GM21619 (cell line): Measurements from ENCODE around the gene PKN1.

Experiments
- ATAC-seq: cut with Tn5 transposase; IDR thresholded peaks from one replicate; pipeline ENCODE4 v1.9.1; 2021; ENCODE audit not compliant: unreplicated experiment

PKN1 gene

GRCh38 chr19:14406645-14407401 lies 26.3 kb upstream of the PKN1 start:
- ATAC-seq: no peak

DNA sequence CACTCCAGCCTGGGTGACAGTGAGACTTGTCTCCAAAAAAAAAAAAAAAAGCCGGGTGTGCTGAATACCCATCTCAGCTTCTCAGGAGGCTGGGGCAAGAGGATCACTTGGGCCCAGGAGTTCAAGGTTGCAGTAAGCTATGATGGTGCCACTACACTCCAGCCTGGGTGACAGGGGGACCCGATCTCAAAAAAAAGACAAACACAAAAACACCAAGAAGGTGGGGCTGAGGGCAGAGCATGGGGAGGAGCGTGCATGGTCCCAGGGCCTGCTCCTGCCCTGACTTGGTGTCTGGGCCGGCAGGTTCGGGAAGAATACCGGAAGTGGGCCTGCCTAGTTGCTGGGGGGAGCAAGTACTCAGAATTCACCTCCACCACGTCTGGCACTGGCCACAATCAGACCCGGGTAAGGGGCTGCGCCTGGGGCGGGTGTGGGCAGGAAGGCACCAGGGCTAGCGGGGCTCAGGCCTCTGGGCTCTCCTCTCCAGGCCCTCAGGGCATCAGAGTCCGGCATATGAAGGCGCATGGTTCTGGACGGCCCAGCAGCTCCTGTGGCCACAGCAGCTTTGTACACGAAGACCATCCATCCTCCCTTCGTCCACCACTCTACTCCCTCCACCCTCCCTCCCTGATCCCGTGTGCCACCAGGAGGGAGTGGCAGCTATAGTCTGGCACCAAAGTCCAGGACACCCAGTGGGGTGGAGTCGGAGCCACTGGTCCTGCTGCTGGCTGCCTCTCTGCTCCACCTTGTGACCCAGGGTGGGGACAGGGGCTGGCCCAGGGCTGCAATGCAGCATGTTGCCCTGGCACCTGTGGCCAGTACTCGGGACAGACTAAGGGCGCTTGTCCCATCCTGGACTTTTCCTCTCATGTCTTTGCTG lies 25.3 kb upstream of the PKN1 start:
- no peak for ATAC-seq

DNA sequence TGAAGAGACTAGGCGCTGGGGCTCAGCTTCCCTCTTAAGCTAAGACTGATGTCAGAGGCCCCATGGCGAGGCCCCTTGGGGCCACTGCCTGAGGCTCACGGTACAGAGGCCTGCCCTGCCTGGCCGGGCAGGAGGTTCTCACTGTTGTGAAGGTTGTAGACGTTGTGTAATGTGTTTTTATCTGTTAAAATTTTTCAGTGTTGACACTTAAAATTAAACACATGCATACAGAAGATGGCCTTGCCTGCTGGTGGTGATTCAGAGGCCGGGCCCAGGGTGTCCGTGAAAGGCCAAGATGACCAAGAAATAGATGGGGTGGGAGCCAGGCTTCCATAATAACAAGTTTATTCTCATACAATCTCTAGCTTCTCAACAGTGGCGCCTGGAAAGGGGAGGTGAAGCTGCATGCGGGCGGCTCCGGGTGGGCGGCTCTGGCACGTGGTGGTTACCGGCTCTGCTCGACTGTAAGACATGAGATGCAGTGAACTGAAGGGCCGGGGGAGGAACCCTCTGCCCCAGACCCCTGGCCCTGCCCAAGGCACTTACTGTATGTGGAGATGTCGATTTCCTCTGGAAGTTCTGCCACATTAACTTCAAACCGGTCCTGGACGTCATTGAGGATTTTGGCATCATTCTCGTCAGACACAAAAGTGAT lies 24.5 kb upstream of the PKN1 start:
- no peak for ATAC-seq

DNA sequence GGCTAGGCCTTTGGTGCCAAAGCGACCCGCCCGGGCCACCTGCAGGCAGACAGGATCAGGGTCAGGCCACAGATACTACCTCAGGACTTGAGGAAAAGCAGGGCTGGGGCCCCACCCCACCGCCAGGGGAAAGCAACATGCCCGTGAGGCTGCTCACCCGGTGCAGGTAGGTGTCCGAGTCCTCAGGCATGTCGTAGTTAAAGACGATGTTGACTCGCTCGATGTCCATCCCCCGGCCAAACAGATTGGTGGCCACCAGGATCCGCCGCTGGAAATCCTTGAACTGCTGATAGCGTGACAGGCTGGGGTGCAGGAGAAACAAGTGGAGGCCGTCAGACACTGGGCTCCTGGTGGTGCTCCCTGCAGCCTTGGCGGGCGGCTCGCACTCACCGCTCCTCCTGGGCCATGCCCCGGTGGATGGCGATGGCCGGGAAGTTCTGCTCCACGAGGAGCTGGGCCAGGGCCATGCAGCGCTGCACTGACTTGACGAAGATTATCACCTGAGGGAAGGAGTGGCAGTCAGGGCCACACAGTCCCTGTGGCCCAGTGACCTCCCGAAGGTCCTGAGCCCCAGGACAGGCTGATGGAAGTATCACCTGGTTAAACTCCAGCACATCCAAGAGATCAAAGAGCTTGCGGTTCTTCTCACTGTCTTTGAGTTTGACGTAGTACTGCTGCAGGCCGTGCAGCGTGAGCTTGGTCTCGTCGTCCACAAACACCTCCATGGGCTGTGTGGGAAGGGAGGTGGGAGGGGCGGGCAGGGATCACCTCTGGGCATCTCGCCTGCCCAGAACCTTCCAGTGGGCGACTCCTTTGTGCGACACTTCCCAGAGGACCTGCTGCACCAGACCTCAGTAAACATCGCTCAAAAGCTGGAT lies 23.7 kb upstream of the PKN1 start:
- ATAC-seq: no peak

- ATAC-seq: no peak
These were observed 22.7 kb upstream of the PKN1 start for GRCh38 chr19:14410091-14411051.

GRCh38 chr19:14411161-14411937 lies 21.8 kb upstream of the PKN1 start:
- no peak for ATAC-seq

- ATAC-seq: no peak
These were observed 21.2 kb upstream of the PKN1 start for GRCh38 chr19:14411938-14412245.

GRCh38 chr19:14412324-14412995 lies 20.6 kb upstream of the PKN1 start:
- ATAC-seq: no peak

GRCh38 chr19:14412996-14413692 lies 20.0 kb upstream of the PKN1 start:
- no peak for ATAC-seq

DNA sequence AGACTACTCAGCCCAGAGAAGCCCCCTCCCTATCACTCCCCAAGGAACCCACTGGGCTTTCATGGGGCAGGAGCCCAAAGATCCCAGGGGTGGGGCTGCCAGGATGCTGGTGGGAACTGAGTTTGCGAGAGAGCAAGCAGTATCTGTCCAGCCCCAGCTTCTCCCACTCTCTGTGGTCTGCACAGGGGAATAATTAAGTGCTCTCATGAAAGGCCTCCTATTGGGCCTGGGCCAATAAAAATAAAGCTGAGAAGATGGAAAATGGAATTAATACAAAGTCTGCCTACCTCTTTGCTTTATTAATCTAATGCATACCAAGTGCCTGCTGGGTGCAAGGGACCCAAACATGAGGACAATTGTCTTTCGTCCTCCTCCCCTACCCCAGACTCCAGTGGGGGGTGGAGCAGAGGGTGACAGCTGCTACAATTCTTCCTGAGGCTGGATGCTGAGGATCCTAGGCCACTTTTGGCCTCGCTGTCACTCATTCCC lies 19.4 kb upstream of the PKN1 start:
- no peak for ATAC-seq

GRCh38 chr19:14414926-14415690 lies 18.0 kb upstream of the PKN1 start:
- no peak for ATAC-seq

- ATAC-seq: no peak
These were observed 16.3 kb upstream of the PKN1 start for GRCh38 chr19:14416817-14417231.

- ATAC-seq: peak; percentile 38
These were observed 14.3 kb upstream of the PKN1 start for GRCh38 chr19:14418856-14419105.

GRCh38 chr19:14419106-14419813 lies 13.8 kb upstream of the PKN1 start, which contains the start of gene DDX39A:
Gene DDX39A (minus strand): TSS chr19:14419341. CDS start chr19:14413220, 6,121 bp downstream.
- peak; percentile 78 for ATAC-seq

DNA sequence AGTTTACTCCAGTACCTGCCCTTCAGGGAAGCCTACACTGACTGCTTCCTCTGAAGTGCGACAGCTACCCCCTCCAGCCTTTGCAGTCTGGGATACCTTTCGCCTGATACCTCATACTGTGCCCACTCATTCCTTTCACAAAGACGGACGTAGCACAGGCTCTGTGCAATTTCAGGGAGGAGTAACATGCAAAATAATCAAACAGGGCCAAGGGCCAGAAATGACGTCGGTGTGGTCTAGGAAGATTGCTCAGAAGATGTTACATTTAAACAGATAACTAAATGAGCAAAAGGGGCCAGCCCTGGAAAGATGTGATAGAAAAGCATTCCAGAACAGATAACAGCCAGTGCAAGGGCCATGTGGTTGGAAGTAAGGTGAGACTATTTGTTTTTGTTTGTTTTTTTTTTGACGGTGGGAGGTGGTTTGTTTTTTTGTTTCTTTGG lies 7.4 kb upstream of the PKN1 start:
- no peak for ATAC-seq

GRCh38 chr19:14427461-14427860 lies 5.6 kb upstream of the PKN1 start:
- ATAC-seq: no peak
